GM12872 (cell line): ENCODE results near the gene SDK2.

ENCODE experiments used
- CTCF ChIP-seq: IDR thresholded peaks from 3 replicates; pipeline ENCODE4 v1.5.1; 2011; ENCODE audit warnings: low read depth, mild to moderate bottlenecking, low read length, moderate library complexity; ENCODE audit not compliant: insufficient read depth

SDK2 gene

DNA sequence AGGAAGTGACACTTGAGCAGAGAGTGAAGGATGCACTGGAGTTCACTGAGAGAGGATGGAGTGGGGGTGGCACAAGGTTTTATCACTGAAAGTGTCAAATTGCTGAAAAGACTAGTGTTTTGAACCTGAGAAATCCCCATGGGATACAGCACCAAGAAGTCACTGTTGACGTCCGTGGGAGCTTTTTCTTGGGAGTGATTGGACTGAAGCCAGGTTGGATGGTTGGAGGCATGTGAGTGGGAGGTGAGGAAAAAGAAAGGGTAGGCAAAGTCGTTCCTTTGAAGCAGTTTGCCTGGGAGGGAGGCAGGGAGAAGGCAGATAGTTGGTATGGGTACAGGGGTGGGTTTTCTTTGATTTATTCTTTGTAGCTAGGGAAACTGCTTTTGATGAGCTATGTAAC lies 39.9 kb upstream of the SDK2 start:
- no peak for TF ChIP-seq CTCF

GRCh38 chr17:73683771-73684170 lies 39.5 kb upstream of the SDK2 start:
- TF ChIP-seq CTCF = no peak

DNA sequence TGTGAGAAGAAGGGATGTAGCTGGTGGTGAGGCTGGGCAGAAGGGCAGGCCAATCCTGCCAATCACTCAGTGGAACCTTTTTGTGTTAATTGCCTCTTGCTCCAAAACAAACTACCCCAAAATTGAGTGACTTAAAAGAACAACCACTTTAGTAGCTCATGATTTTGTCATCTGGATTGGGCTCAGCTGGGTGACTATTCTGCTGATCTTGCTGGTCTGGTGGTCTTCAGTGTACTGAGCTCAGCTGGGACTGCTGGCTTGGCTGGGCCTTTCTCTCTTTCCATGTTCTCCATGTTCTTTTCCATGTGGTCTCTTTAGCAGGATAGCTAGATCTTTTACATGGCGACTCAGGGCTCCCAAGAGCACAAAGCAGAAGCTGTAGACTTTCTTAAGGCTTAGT lies 37.7 kb upstream of the SDK2 start:
- TF ChIP-seq CTCF = no peak

- no peak for TF ChIP-seq CTCF
Observed at GRCh38 chr17:73679476-73679875, 35.2 kb upstream of the SDK2 start.

DNA sequence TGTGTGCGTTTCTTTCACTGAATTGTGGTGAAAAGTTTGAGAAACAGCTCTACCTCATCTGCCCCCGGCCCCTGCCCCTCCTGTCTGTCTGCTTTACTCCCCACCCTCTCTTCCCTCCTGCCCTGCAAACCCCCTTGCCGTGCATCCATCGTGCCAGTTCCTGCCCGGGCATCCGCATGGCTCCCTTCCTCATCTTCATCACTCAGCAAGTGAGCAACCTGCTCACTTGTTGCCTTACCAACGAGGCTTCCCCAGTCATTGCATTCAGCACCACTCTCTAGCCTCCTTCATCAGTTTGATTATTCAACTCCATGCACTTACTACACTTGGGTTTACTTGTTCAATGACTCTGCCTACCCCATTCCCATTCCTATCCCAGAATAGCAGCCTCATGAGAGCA lies 34.8 kb upstream of the SDK2 start:
- TF ChIP-seq CTCF = no peak

- no peak for TF ChIP-seq CTCF
Observed at GRCh38 chr17:73669771-73670170, 25.5 kb upstream of the SDK2 start.

DNA sequence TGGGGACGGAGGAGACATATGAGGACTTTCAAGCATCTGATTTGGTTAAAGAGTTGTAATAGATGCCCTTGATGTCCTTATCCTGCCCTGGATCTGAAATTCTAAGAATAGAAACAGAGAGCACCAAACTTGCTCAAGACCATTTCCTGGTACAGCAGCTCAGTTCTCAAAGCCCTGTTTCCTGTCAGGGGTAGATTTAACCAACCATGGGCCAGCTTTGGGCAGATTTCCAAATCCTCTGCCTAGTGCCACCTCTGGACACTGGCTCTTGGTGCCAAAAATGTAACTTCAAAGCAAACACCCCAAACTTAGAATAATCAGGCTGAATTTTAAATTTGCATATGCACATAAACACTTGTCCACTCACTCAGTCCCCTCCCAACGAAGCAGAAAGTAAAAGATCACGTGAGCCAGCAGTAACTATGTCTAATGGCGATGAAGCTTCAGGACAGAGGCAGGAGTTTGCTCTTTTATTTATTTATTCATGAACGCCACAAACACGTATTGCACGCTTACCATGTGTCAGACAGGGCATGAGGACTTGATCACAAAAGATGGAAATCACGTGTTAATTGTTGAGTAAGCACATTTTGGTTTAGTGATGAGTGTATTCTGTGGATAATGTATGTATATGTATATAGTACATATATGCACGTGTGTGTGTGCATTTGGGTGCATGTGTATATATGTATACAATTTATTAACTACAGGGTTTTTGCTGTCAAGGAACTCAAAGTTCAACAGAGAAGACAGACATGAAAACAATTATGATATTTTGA lies 23.1 kb upstream of the SDK2 start:
- no peak for TF ChIP-seq CTCF

DNA sequence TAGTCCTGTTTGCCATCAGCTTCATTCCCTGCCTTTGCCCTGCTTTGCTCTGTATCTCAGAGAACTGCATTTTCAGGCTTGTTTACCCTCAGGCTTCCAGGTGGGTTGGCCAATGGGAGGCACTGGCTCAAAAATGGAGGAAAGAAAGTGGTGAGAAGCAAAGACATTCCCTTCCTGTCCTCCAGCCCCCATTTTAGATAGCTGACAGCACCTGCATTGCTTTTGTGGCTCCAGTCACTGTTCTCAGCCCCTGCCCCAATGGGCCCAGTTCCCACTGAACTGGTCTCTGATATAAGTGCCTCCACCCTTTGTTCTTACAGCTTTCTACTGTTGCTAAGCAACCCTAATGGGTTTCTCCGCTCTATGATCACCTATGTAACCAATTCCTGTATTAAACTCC lies 19.4 kb upstream of the SDK2 start:
- no peak for TF ChIP-seq CTCF
